Measurements from ENCODE around the gene PLCG2.

DNA sequence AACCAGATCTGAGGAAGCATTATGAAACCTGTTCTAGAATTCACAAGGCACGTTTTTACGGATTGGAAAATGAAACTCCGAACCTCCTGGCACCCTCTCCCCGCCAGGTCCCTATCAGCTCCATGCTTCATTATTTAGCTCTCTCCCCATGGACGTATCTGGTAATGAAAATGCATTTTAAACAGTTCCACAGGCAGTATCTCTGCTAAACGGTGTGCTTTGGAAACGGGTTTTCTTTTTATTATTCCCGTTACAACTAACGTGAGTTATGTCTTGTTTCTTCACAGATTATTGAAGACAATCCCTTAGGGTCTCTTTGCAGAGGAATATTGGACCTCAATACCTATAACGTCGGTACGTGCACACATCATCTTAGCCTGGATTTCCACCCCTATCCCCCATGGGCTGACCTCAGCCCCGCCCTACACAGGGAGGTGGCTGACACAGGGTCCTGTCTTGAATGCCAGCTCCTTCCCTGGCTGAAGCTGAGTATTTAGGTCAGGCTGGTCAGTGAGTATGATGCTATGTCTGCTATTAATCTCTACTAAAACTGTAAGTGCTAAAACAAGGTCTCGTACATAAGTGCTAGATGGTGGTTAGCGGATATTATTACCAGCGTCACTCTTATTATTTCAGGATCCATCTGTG lies 149.3 kb downstream of the PLCG2 start:
- TF ChIP-seq, protein P1, sequence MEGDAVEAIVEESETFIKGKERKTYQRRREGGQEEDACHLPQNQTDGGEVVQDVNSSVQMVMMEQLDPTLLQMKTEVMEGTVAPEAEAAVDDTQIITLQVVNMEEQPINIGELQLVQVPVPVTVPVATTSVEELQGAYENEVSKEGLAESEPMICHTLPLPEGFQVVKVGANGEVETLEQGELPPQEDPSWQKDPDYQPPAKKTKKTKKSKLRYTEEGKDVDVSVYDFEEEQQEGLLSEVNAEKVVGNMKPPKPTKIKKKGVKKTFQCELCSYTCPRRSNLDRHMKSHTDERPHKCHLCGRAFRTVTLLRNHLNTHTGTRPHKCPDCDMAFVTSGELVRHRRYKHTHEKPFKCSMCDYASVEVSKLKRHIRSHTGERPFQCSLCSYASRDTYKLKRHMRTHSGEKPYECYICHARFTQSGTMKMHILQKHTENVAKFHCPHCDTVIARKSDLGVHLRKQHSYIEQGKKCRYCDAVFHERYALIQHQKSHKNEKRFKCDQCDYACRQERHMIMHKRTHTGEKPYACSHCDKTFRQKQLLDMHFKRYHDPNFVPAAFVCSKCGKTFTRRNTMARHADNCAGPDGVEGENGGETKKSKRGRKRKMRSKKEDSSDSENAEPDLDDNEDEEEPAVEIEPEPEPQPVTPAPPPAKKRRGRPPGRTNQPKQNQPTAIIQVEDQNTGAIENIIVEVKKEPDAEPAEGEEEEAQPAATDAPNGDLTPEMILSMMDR (IDR thresholded peaks at IDR 0.05; ENCODE audit: insufficient read depth, low read length, poor library complexity, severe bottlenecking): no peak
- TF ChIP-seq EZH2phosphoT487 (conservative IDR thresholded peaks at IDR 0.05; ENCODE audit: low read length): no peak
